ENCODE measurements around the gene C10orf67. TPM values are rescaled to one million over a fixed set of nuclear protein-coding genes. Genes with fewer than 3 reads are reported as not detected.

The C10orf67 gene
- total RNA-seq, 4 donors from 2014 or later = 0.21 TPM; not detected in 3

DNA sequence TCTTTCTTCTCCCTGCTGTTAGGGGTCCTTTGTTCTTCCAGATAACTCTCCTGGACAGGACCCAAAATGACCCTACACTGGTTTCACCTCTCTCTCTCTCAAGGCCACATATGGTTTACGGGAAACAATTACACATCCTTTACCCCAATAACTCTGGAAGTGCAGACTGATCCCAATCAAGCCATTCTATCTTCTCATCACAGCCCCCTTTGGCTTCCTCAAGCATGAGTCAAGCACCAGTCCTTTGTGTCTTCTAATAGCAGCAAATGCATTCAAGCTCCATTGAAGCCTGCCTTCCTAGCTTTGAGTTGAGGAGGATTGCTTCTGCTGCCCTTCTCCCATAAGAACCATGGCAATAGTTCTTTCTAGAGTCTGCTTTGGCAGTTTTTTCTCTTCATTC is 20.2 kb downstream of the C10orf67 start:
- intact Hi-C loops (cut with DNase I; ENCODE audit: low total_unique reads) = no loop called here
- no peak for DNase-seq
- H3K27me3 ChIP-seq = no peaks in the 10 kb centered on the region
- H3K27ac ChIP-seq = no peak overlapping the region
- no peaks in the 10 kb centered on the region for H3K36me3 ChIP-seq
- H3K9me3 ChIP-seq = no peaks in the 10 kb centered on the region
- H3K4me3 ChIP-seq = no peak overlapping the region
- TF ChIP-seq CTCF (IDR thresholded peaks at IDR 0.05) (no peak), POLR2A (IDR thresholded peaks at IDR 0.05) (no peak)
- no peaks in the 10 kb centered on the region for H3K4me1 ChIP-seq

- no peaks in the 10 kb centered on the region for H3K27me3 ChIP-seq
- H3K27ac ChIP-seq = no peak overlapping the region
- H3K9me3 ChIP-seq = no peaks in the 10 kb centered on the region
- intact Hi-C loops (cut with DNase I; ENCODE audit: low total_unique reads) = no loop called here
- no peaks in the 10 kb centered on the region for H3K4me1 ChIP-seq
- H3K36me3 ChIP-seq = no peaks in the 10 kb centered on the region
- no peak overlapping the region for H3K4me3 ChIP-seq
- TF ChIP-seq POLR2A (IDR thresholded peaks at IDR 0.05) (no peak), CTCF (IDR thresholded peaks at IDR 0.05) (no peak)
- DNase-seq = no peak
Measured at GRCh38 chr10:23322082-23322481, 22.5 kb downstream of the C10orf67 start.

DNA sequence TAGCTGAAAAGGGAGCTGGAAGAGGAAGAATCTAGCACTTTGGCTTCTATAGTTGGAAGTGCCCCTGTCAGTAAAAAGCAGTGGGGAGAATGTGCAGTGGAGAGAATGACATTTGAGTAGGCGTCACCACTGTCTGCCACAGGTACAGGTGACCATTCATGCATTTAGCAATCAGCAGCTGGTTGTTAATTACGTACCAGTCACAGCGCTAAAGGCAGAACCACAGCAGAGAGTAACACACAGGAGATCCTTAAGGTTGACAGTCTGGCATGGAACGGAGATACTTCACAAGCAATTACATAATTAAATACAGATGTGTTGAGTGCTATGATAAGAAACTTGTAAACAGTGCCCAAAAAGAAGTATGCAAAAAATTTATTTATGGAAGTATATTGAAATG is 24.8 kb downstream of the C10orf67 start:
- H3K27me3 ChIP-seq = no peaks in the 10 kb centered on the region
- no peak for TF ChIP-seq POLR2A (IDR thresholded peaks at IDR 0.05)
- no peak for TF ChIP-seq CTCF (IDR thresholded peaks at IDR 0.05)
- H3K4me3 ChIP-seq = no peak overlapping the region
- H3K9me3 ChIP-seq = no peaks in the 10 kb centered on the region
- H3K27ac ChIP-seq = no peak overlapping the region
- intact Hi-C loops (cut with DNase I; ENCODE audit: low total_unique reads) = loop anchor here (10.0 kb wide), 1 partner anchor 205 kb away; no protein-coding TSS in a partner anchor
- H3K36me3 ChIP-seq = no peaks in the 10 kb centered on the region
- H3K4me1 ChIP-seq = no peaks in the 10 kb centered on the region
- no peak for DNase-seq

GRCh38 chr10:23318359-23318758 is 26.2 kb downstream of the C10orf67 start:
- Histone ChIP-seq H3K27me3 (no peaks in the 10 kb centered on the region), H3K36me3 (no peaks in the 10 kb centered on the region), H3K4me3 (no peak overlapping the region), H3K4me1 (no peaks in the 10 kb centered on the region), H3K9me3 (no peaks in the 10 kb centered on the region), H3K27ac (no peak overlapping the region)
- TF ChIP-seq POLR2A (IDR thresholded peaks at IDR 0.05) (no peak), CTCF (IDR thresholded peaks at IDR 0.05) (no peak)
- intact Hi-C loops (cut with DNase I; ENCODE audit: low total_unique reads) = loop anchor here (10.0 kb wide), 1 partner anchor 206 kb away; no protein-coding TSS in a partner anchor
- DNase-seq = no peak

DNA sequence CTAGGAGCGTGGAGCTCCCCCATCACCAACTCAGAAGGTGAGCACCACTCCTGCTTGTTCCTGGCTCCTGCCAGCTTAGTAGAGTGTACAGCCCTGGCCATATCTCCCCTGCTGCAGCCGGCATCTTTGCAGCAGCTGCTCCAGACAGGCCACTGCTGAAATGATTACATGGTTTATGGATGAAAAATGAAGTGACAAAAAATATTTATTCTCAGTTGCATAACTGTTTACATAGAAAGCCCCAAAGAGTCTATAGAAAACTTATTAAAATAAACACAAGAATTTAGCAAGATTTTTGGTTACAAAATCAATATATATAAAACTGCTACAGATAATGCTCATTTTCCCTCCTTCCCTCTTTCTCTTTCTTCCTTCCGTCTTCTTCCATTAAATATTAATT is 27.2 kb downstream of the C10orf67 start:
- H3K27ac ChIP-seq = no peak overlapping the region
- H3K36me3 ChIP-seq = no peaks in the 10 kb centered on the region
- intact Hi-C loops (cut with DNase I; ENCODE audit: low total_unique reads) = loop anchor here (10.0 kb wide), 1 partner anchor 207 kb away; no protein-coding TSS in a partner anchor
- TF ChIP-seq POLR2A (IDR thresholded peaks at IDR 0.05) (no peak), CTCF (IDR thresholded peaks at IDR 0.05) (no peak)
- H3K9me3 ChIP-seq = no peaks in the 10 kb centered on the region
- no peaks in the 10 kb centered on the region for H3K4me1 ChIP-seq
- H3K27me3 ChIP-seq = no peaks in the 10 kb centered on the region
- H3K4me3 ChIP-seq = no peak overlapping the region
- DNase-seq = no peak

Measured in uterus (tissue), 4 donors.